PFSK-1 (cell line): Measurements from ENCODE around the gene MEI1.

ENCODE experiments used
- POLR2AphosphoS5 ChIP-seq: IDR thresholded peaks from 2 replicates; pipeline ENCODE4 v1.6.1; 2012; ENCODE audit warnings: low read depth, mild to moderate bottlenecking, control low read depth, low read length, moderate library complexity
- TAF1 ChIP-seq: IDR thresholded peaks from 2 replicates; pipeline ENCODE4 v1.6.1; 2012; ENCODE audit warnings: low read length, control low read depth, borderline replicate concordance; ENCODE audit not compliant: insufficient read depth
- TF ChIP-seq, protein P1 (sequence below), 2 experiments: IDR thresholded peaks; 2 replicates each; pipeline versions ENCODE4 v1.6.1 to v1.8.0; 2011 to 2012; ENCODE audit warnings: low read depth in 2 of 2, low read length in 2 of 2, control low read depth in 1 of 2, inconsistent platforms in 1 of 2, mild to moderate bottlenecking in 1 of 2, moderate library complexity in 1 of 2; ENCODE audit not compliant: insufficient read depth in 1 of 2

DNA sequence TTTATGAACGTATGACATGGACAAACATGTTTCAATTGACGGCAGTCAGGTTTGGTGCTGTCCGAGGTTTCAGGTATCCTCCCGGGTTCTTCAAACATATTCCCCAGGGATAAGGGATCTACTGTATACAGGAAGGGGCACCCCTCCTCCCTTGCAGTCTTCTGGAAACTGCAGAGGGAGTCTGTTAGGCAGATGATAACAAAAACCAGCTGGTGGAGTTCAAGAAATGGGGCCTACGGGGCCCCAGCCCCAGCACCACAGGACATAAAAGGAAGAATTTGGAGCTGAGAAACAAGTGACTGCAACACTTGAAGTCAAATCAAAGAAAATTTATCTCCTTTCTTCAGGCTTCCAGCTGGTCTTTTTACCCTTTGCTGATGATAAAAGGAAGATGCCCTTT is 42.7 kb upstream of the MEI1 start:
- no peak for TF ChIP-seq TAF1
- TF ChIP-seq POLR2AphosphoS5 = no peak
- TF ChIP-seq, protein P1, sequence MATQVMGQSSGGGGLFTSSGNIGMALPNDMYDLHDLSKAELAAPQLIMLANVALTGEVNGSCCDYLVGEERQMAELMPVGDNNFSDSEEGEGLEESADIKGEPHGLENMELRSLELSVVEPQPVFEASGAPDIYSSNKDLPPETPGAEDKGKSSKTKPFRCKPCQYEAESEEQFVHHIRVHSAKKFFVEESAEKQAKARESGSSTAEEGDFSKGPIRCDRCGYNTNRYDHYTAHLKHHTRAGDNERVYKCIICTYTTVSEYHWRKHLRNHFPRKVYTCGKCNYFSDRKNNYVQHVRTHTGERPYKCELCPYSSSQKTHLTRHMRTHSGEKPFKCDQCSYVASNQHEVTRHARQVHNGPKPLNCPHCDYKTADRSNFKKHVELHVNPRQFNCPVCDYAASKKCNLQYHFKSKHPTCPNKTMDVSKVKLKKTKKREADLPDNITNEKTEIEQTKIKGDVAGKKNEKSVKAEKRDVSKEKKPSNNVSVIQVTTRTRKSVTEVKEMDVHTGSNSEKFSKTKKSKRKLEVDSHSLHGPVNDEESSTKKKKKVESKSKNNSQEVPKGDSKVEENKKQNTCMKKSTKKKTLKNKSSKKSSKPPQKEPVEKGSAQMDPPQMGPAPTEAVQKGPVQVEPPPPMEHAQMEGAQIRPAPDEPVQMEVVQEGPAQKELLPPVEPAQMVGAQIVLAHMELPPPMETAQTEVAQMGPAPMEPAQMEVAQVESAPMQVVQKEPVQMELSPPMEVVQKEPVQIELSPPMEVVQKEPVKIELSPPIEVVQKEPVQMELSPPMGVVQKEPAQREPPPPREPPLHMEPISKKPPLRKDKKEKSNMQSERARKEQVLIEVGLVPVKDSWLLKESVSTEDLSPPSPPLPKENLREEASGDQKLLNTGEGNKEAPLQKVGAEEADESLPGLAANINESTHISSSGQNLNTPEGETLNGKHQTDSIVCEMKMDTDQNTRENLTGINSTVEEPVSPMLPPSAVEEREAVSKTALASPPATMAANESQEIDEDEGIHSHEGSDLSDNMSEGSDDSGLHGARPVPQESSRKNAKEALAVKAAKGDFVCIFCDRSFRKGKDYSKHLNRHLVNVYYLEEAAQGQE (IDR thresholded peaks at IDR 0.05; ENCODE audit: insufficient read depth in 1 of 2, low read depth in 2 of 2, low read length in 2 of 2) = no peak
